Neural progenitor cell (in vitro differentiated cells): ENCODE results near the gene AUTS2. TPM values are rescaled to one million over a fixed set of nuclear protein-coding genes. Genes with fewer than 3 reads are reported as not detected.

ENCODE experiments used
- DNase-seq: peaks from one replicate; pipeline ENCODE4 v3.0.0-alpha.2; 2016; ENCODE audit warnings: low spot score
- H2AFZ ChIP-seq: fragments of 200-600 bp; sonication (generic); replicated peaks from 2 replicates; pipeline ENCODE4 v1.6.1; 2016; ENCODE audit warnings: antibody characterized with exemption
- H3F3A ChIP-seq: fragments of 200-600 bp; sonication (generic); 2 replicates; pipeline ENCODE4 v1.6.1; 2016; ENCODE audit warnings: antibody characterized with exemption, low read depth
- H3K27ac ChIP-seq: fragments of 200-600 bp; sonication (generic); 2 replicates; pipeline ENCODE4 v1.5.1; 2016; ENCODE audit warnings: mild to moderate bottlenecking
- H3K27me3 ChIP-seq: fragments of 200-600 bp; sonication (generic); 2 replicates; pipeline ENCODE4 v1.6.1; 2016; ENCODE audit warnings: mild to moderate bottlenecking, moderate library complexity
- H3K36me3 ChIP-seq: fragments of 200-600 bp; sonication (generic); 2 replicates; pipeline ENCODE4 v1.5.1; 2016
- H3K4me1 ChIP-seq: fragments of 200-600 bp; sonication (generic); 2 replicates; pipeline ENCODE4 v1.6.1; 2016; ENCODE audit warnings: mixed run types
- H3K4me2 ChIP-seq: fragments of 200-600 bp; sonication (generic); 2 replicates; pipeline ENCODE4 v1.6.1; 2016
- H3K4me3 ChIP-seq: fragments of 200-600 bp; sonication (generic); 2 replicates; pipeline ENCODE4 v1.5.1; 2016
- H3K79me2 ChIP-seq: fragments of 200-600 bp; sonication (generic); 2 replicates; pipeline ENCODE4 v1.6.1; 2016; ENCODE audit warnings: low read depth
- H3K9ac ChIP-seq: fragments of 200-600 bp; sonication (generic); 2 replicates; pipeline ENCODE4 v1.6.1; 2016
- H3K9me3 ChIP-seq: fragments of 200-600 bp; sonication (generic); 2 replicates; pipeline ENCODE4 v1.5.1; 2016; ENCODE audit warnings: low read depth
- H4K20me1 ChIP-seq: fragments of 200-600 bp; sonication (generic); 2 replicates; pipeline ENCODE4 v1.6.1; 2016; ENCODE audit warnings: low read depth
- H3K27ac Mint-ChIP-seq: 3 replicates; pipeline ENCODE4 v1.8.0; 2021; ENCODE audit warnings: mixed read lengths
- H3K27me3 Mint-ChIP-seq: 2 replicates; pipeline ENCODE4 v1.8.0; 2022; ENCODE audit warnings: low read depth, mild to moderate bottlenecking, inconsistent platforms, moderate library complexity, mixed read lengths; ENCODE audit not compliant: insufficient read depth
- H3K36me3 Mint-ChIP-seq: 3 replicates; pipeline ENCODE4 v1.8.0; 2021; ENCODE audit warnings: mixed read lengths
- H3K4me1 Mint-ChIP-seq: 3 replicates; pipeline ENCODE4 v1.8.0; 2021; ENCODE audit warnings: mixed read lengths
- H3K4me3 Mint-ChIP-seq: 3 replicates; pipeline ENCODE4 v1.8.0; 2021; ENCODE audit warnings: mild to moderate bottlenecking, moderate library complexity, mixed read lengths
- H3K9me3 Mint-ChIP-seq: 3 replicates; pipeline ENCODE4 v1.8.0; 2020; ENCODE audit warnings: mixed read lengths
- EZH2 ChIP-seq: fragments of 200-600 bp; sonication (generic); IDR thresholded peaks from 2 replicates; pipeline ENCODE4 v1.6.1; 2017; ENCODE audit warnings: antibody characterized with exemption, mild to moderate bottlenecking, moderate library complexity
- EZH2phosphoT487 ChIP-seq: fragments of 200-600 bp; sonication (generic); IDR thresholded peaks from 2 replicates; pipeline ENCODE4 v1.6.1; 2017; ENCODE audit warnings: antibody characterized with exemption
- total RNA-seq: library from RNA; depleted of rRNA; stranded (reverse); fragments of >200 nt; gene quantifications from 2 replicates; pipeline ENCODE4 v1.2.3, GENCODE V29; 2015; ENCODE audit warnings: low replicate concordance
- TF ChIP-seq, protein P1 (sequence below): fragments of 200-600 bp; sonication (generic); IDR thresholded peaks from 2 replicates; pipeline ENCODE4 v1.5.1; 2017; ENCODE audit warnings: antibody characterized with exemption, mild to moderate bottlenecking

AUTS2 gene
- total RNA-seq, 1 donor from 2014 or later: 50.0 TPM

DNA sequence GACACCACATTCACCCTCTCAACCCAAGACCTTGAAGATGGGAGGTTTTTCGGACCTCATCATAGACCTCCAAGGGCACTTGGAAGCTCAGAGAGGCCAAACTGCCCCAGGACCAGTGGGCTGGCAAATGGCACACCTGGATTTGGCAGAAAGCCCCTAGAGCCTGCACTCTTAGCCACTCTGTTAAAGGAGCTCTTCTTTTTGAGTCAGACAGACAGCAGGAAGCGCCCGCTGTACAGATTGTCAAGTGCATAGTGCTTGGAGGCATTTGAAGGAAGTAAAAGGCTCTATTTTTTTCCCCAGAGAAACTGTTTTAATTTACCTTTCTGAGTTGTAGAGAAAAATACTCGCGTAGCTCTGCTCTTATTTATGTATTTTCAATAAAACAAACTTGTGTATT, 1125.1 kb downstream of the AUTS2 start:
- no peak overlapping the region for H2AFZ ChIP-seq
- H4K20me1 ChIP-seq: peaks cover 99% of the 10 kb centered on the region
- peaks cover 83% of the 10 kb centered on the region for H3K4me1 ChIP-seq
- no peak overlapping the region for H3K4me2 ChIP-seq
- H3F3A ChIP-seq: peaks cover 89% of the 10 kb centered on the region
- Mint-ChIP-seq H3K4me3 (no peak overlapping the region), H3K27me3 (peaks cover 2% of the 10 kb centered on the region), H3K27ac (no peak overlapping the region), H3K9me3 (peaks cover 7% of the 10 kb centered on the region), H3K36me3 (peaks cover 28% of the 10 kb centered on the region), H3K4me1 (peaks cover 63% of the 10 kb centered on the region)
- no peak for TF ChIP-seq EZH2
- TF ChIP-seq, protein P1, sequence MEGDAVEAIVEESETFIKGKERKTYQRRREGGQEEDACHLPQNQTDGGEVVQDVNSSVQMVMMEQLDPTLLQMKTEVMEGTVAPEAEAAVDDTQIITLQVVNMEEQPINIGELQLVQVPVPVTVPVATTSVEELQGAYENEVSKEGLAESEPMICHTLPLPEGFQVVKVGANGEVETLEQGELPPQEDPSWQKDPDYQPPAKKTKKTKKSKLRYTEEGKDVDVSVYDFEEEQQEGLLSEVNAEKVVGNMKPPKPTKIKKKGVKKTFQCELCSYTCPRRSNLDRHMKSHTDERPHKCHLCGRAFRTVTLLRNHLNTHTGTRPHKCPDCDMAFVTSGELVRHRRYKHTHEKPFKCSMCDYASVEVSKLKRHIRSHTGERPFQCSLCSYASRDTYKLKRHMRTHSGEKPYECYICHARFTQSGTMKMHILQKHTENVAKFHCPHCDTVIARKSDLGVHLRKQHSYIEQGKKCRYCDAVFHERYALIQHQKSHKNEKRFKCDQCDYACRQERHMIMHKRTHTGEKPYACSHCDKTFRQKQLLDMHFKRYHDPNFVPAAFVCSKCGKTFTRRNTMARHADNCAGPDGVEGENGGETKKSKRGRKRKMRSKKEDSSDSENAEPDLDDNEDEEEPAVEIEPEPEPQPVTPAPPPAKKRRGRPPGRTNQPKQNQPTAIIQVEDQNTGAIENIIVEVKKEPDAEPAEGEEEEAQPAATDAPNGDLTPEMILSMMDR: no peak
- no peak for TF ChIP-seq EZH2phosphoT487
- no peaks in the 10 kb centered on the region for H3K27me3 ChIP-seq
- H3K4me3 ChIP-seq: no peak overlapping the region
- H3K27ac ChIP-seq: no peak overlapping the region
- DNase-seq: no peak
- no peaks in the 10 kb centered on the region for H3K36me3 ChIP-seq
- H3K9ac ChIP-seq: no peak overlapping the region
- H3K9me3 ChIP-seq: no peaks in the 10 kb centered on the region
- H3K79me2 ChIP-seq: peaks cover 100% of the 10 kb centered on the region

DNA sequence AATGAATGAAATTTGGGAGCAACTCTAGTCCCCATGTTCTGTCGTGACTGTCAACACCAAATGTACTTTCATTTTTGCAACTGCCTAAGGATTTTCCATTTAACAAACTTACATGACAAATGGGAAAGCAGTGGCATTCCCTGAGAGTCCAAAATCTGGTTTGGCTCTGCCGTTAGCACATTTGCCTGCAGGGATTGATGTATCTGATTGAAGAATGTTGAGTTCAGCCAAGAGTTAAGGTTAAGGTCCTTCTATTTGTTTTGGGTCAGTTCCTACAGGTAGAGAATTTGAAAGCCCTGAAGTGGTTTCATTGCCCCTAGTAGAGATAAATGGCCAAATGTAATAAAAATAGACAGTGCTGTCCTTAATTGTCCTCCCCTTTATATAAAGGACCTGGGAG, 1127.2 kb downstream of the AUTS2 start:
- peaks cover 96% of the 10 kb centered on the region for H4K20me1 ChIP-seq
- TF ChIP-seq EZH2phosphoT487 (no peak), EZH2 (no peak)
- TF ChIP-seq, protein P1: no peak
- peak overlapping the region; percentile 70 for H3K4me2 ChIP-seq
- H3K9me3 ChIP-seq: no peaks in the 10 kb centered on the region
- peaks cover 4% of the 10 kb centered on the region for H3K27me3 Mint-ChIP-seq
- peaks cover 100% of the 10 kb centered on the region for H3K79me2 ChIP-seq
- H3K4me3 ChIP-seq: no peak overlapping the region
- H3K36me3 Mint-ChIP-seq: peaks cover 30% of the 10 kb centered on the region
- no peak overlapping the region for H3K27ac ChIP-seq
- no peaks in the 10 kb centered on the region for H3K27me3 ChIP-seq
- peaks cover 21% of the 10 kb centered on the region for H3K9me3 Mint-ChIP-seq
- no peak overlapping the region for H3K27ac Mint-ChIP-seq
- no peak overlapping the region for H3K4me3 Mint-ChIP-seq
- peaks cover 87% of the 10 kb centered on the region for H3F3A ChIP-seq
- no peak overlapping the region for H3K9ac ChIP-seq
- H2AFZ ChIP-seq: no peak overlapping the region
- peaks cover 3% of the 10 kb centered on the region for H3K36me3 ChIP-seq
- peaks cover 62% of the 10 kb centered on the region for H3K4me1 Mint-ChIP-seq
- DNase-seq: no peak
- H3K4me1 ChIP-seq: peaks cover 80% of the 10 kb centered on the region

DNA sequence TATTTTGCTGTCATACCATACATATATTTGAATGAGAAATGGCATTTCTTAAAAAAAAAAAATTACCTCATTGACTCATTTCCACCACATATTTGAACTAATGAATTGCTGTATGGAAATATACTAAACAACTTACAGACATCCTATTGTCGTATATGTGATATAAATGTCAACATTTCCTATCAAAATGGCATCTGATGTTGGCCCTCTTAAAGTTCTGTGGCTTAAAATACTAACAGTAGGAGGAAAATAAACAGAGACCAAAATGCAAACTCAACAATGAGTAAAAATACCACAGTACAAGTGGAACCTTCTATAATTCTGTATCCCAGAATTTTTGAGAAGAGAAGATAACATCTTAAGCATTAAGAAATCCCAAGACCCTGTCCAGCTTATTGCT, 1128.0 kb downstream of the AUTS2 start:
- Mint-ChIP-seq H3K27me3 (peaks cover 4% of the 10 kb centered on the region), H3K4me1 (peaks cover 57% of the 10 kb centered on the region), H3K9me3 (peaks cover 27% of the 10 kb centered on the region), H3K27ac (no peak overlapping the region), H3K4me3 (no peak overlapping the region), H3K36me3 (peaks cover 34% of the 10 kb centered on the region)
- peaks cover 73% of the 10 kb centered on the region for H3K4me1 ChIP-seq
- H3K27ac ChIP-seq: peak overlapping the region; percentile 40
- H3K27me3 ChIP-seq: no peaks in the 10 kb centered on the region
- no peaks in the 10 kb centered on the region for H3K9me3 ChIP-seq
- no peak for DNase-seq
- H2AFZ ChIP-seq: no peak overlapping the region
- no peak overlapping the region for H3K9ac ChIP-seq
- peak overlapping the region; percentile 70 for H3K4me2 ChIP-seq
- H4K20me1 ChIP-seq: peaks cover 93% of the 10 kb centered on the region
- peaks cover 5% of the 10 kb centered on the region for H3K36me3 ChIP-seq
- TF ChIP-seq, protein P1: no peak
- TF ChIP-seq EZH2 (no peak), EZH2phosphoT487 (no peak)
- H3K4me3 ChIP-seq: peak overlapping the region; percentile 35
- peaks cover 81% of the 10 kb centered on the region for H3F3A ChIP-seq
- H3K79me2 ChIP-seq: peaks cover 100% of the 10 kb centered on the region
